MCF 10A (cell line): ENCODE data around the gene SLC9B2. TPM values are rescaled to one million over a fixed set of nuclear protein-coding genes. Genes with fewer than 3 reads are reported as not detected.
"Not testable (repeated sequence)": the region's sequence is repeated elsewhere in the genome, so short reads cannot be mapped to it uniquely, and the experiment has no call there.

Experiments
- BruUV-seq: library from RNA; stranded (reverse); fragments of 400-500 nt; replicated peaks from 2 replicates; lab custom pipeline; 2021; lab: Mats Ljungman, UMichigan
- CTCF ChIA-PET: fragments of 300-600 bp; sonication (Branson Sonifier 250); formaldehyde crosslinking; extraction: SDS; loops from one replicate; lab custom pipeline; 2021; ENCODE audit warnings: antibody characterized with exemption, inconsistent platforms; lab: Yijun Ruan, JAX
- POLR2A ChIA-PET: fragments of 300-600, 350-650 bp; sonication (Branson Sonifier 250); formaldehyde crosslinking; extraction: SDS; loops from one replicate; lab custom pipeline; 2020; ENCODE audit warnings: antibody characterized with exemption, inconsistent platforms; lab: Yijun Ruan, JAX
- DNase-seq: peaks from one replicate; pipeline ENCODE4 v3.0.0-alpha.2; 2018; ENCODE audit not compliant: unreplicated experiment
- H3K27ac Mint-ChIP-seq: one replicate; pipeline ENCODE4 v1.8.0; 2022; ENCODE audit warnings: mild to moderate bottlenecking, low read depth, mixed read lengths; ENCODE audit not compliant: unreplicated experiment
- H3K27me3 Mint-ChIP-seq: one replicate; pipeline ENCODE4 v1.8.0; 2022; ENCODE audit warnings: mixed read lengths; ENCODE audit not compliant: insufficient read depth, unreplicated experiment
- H3K36me3 Mint-ChIP-seq: one replicate; pipeline ENCODE4 v1.8.0; 2022; ENCODE audit warnings: mild to moderate bottlenecking, moderate library complexity, mixed read lengths; ENCODE audit not compliant: insufficient read depth, unreplicated experiment
- H3K4me1 Mint-ChIP-seq: one replicate; pipeline ENCODE4 v1.8.0; 2022; ENCODE audit warnings: mixed read lengths; ENCODE audit not compliant: insufficient read depth, unreplicated experiment
- H3K4me3 Mint-ChIP-seq: one replicate; pipeline ENCODE4 v1.8.0; 2022; ENCODE audit warnings: mild to moderate bottlenecking, moderate library complexity, mixed read lengths; ENCODE audit not compliant: unreplicated experiment
- H3K9me3 Mint-ChIP-seq: one replicate; pipeline ENCODE4 v1.8.0; 2022; ENCODE audit warnings: mixed read lengths; ENCODE audit not compliant: unreplicated experiment
- CTCF ChIP-seq: fragments of 200-600 bp; IDR thresholded peaks from one replicate; pipeline ENCODE4 v1.8.0; 2022; ENCODE audit warnings: antibody characterized with exemption, mild to moderate bottlenecking; ENCODE audit not compliant: unreplicated experiment
- intact Hi-C: fragments of 100-400 bp; cut with micrococcal nuclease; formaldehyde crosslinking; loops from 2 replicates; pipeline ENCODE4 v1.14.1; 2022
- total RNA-seq: library from RNA; stranded (reverse); gene quantifications from 2 replicates; pipeline ENCODE4 v1.2.3, GENCODE V29; 2022

Gene SLC9B2
- total RNA-seq, 1 experiment from 2014 or later, result 28.7 TPM

- peaks cover 9% of the 10 kb centered on the region for H3K27me3 Mint-ChIP-seq
- intact Hi-C loops, result loop anchor here (1.0 to 5.0 kb wide), 6 partner anchors 82 to 577 kb away; partner anchors contain the start of gene CISD2
- ChIA-PET POLR2A (interaction anchor here (0.6 to 1.6 kb wide), 4 partner anchors 140 to 389 kb away, joined by 3 to 13 read pairs (median 10); partner anchors contain the start of genes CISD2 and UBE2D3), CTCF (interaction anchor here (0.6 to 4.3 kb wide), 18 partner anchors 68 to 588 kb away, joined by 3 to 101 read pairs (median 3); no protein-coding TSS in a partner anchor)
- peak; percentile 75 for TF ChIP-seq CTCF
- peak; percentile 80 for DNase-seq
- no peaks in the 10 kb centered on the region for H3K9me3 Mint-ChIP-seq
- H3K4me3 Mint-ChIP-seq, result no peak overlapping the region
- H3K36me3 Mint-ChIP-seq, result no peaks in the 10 kb centered on the region
- no TSS peak for BruUV-seq
- peaks cover 26% of the 10 kb centered on the region for H3K4me1 Mint-ChIP-seq
- no peak overlapping the region for H3K27ac Mint-ChIP-seq
These were observed 67.5 kb downstream of the SLC9B2 start for GRCh38 chr4:103008875-103009729.

- H3K27ac Mint-ChIP-seq, result no peak overlapping the region
- no TSS peak for BruUV-seq
These were observed 74.0 kb downstream of the SLC9B2 start for GRCh38 chr4:103002551-103002950.

GRCh38 chr4:102994803-102995202, 81.8 kb downstream of the SLC9B2 start:
- Mint-ChIP-seq H3K4me1 (no peaks in the 10 kb centered on the region), H3K9me3 (peaks cover 7% of the 10 kb centered on the region), H3K27ac (no peak overlapping the region), H3K4me3 (no peak overlapping the region), H3K36me3 (no peaks in the 10 kb centered on the region), H3K27me3 (no peaks in the 10 kb centered on the region)
- TF ChIP-seq CTCF, result no peak
- ChIA-PET CTCF (interaction anchor here (0.7 kb wide), 1 partner anchor 375 kb away, joined by 5 read pairs; no protein-coding TSS in a partner anchor), POLR2A (interaction anchor here (1.2 to 2.3 kb wide), 2 partner anchors 126 to 167 kb away, joined by 3 to 6 read pairs; partner anchors contain the start of genes CISD2 and UBE2D3)
- BruUV-seq, result no TSS peak
- intact Hi-C loops, result no loop called here
- no peak for DNase-seq

More at GRCh38 chr4:103002551-103002950, 74.0 kb downstream of the SLC9B2 start:
- DNase-seq, result peak; percentile 18
- Mint-ChIP-seq H3K4me1 (no peaks in the 10 kb centered on the region), H3K9me3 (no peaks in the 10 kb centered on the region), H3K27me3 (peaks cover 24% of the 10 kb centered on the region), H3K4me3 (no peak overlapping the region), H3K36me3 (no peaks in the 10 kb centered on the region)
- CTCF ChIA-PET, result interaction anchor here (0.7 kb wide), 2 partner anchors 25 to 382 kb away, joined by 3 read pairs; no protein-coding TSS in a partner anchor
- no peak for TF ChIP-seq CTCF
- intact Hi-C loops, result no loop called here
- POLR2A ChIA-PET, result interaction anchor here (2.3 kb wide), 1 partner anchor 175 kb away, joined by 12 read pairs; the partner anchor contains the start of gene UBE2D3

- CTCF ChIA-PET, BruUV-seq, POLR2A ChIA-PET, intact Hi-C loops, DNase-seq, H3K27ac Mint-ChIP-seq, H3K36me3 Mint-ChIP-seq, H3K4me1 Mint-ChIP-seq, H3K9me3 Mint-ChIP-seq, H3K27me3 Mint-ChIP-seq, H3K4me3 Mint-ChIP-seq: not testable (repeated sequence)
These were observed 82.6 kb downstream of the SLC9B2 start for GRCh38 chr4:102993985-102994384.
